CD4-positive, alpha-beta T cell (primary cell): Measurements from ENCODE around the gene GCN1. TPM values are rescaled to one million over a fixed set of nuclear protein-coding genes. Genes with fewer than 3 reads are reported as not detected.

Experiments used
- ATAC-seq: fragments of 200-7000 bp; cut with Tn5 transposase; one replicate; pipeline ENCODE4 v1.10.0; 2022; ENCODE audit warnings: mild to moderate bottlenecking; ENCODE audit not compliant: poor library complexity
- CTCF ChIA-PET: fragments of 350-600 bp; sonication (Branson Sonifier 250); formaldehyde crosslinking; loops from one replicate; lab custom pipeline; 2021; ENCODE audit warnings: antibody characterized with exemption, inconsistent platforms; lab: Charles Lee
- POLR2A ChIA-PET: fragments of 350-600 bp; sonication (Branson Sonifier 250); formaldehyde crosslinking; loops from one replicate; lab custom pipeline; 2021; ENCODE audit warnings: antibody characterized with exemption, inconsistent platforms; lab: Charles Lee
- DNase-seq, 14 experiments: peaks; one replicate each; pipeline ENCODE4 v3.0.0-alpha.2; 2013 to 2020; ENCODE audit warnings: mixed read lengths in 2 of 14
- H3K27ac ChIP-seq, 2 donors: one replicate each; pipeline versions ENCODE4 v1.5.1 to v1.7.0; 2013; ENCODE audit warnings: low read length in 2 of 2, low read depth in 1 of 2, mild to moderate bottlenecking in 1 of 2
- H3K27me3 ChIP-seq, 2 experiments: 1 replicate in 1 of 2; 2 replicates in 1 of 2; pipeline versions ENCODE4 v1.6.1 to v1.7.0; 2013; ENCODE audit warnings: low read length in 2 of 2, control low read depth in 1 of 2, mild to moderate bottlenecking in 1 of 2, moderate library complexity in 1 of 2; ENCODE audit not compliant: insufficient read depth in 2 of 2, control insufficient read depth in 1 of 2
- H3K36me3 ChIP-seq: one replicate; pipeline ENCODE4 v1.6.1; 2013; ENCODE audit warnings: low read length, control low read depth; ENCODE audit not compliant: insufficient read depth
- H3K4me1 ChIP-seq: one replicate; pipeline ENCODE4 v1.6.1; 2013; ENCODE audit warnings: low read length, control low read depth; ENCODE audit not compliant: insufficient read depth
- H3K4me3 ChIP-seq: one replicate; pipeline ENCODE4 v1.5.1; 2013; ENCODE audit warnings: mild to moderate bottlenecking, low read length, moderate library complexity
- H3K9me3 ChIP-seq, 2 experiments: 1 replicate in 1 of 2; 2 replicates in 1 of 2; pipeline versions ENCODE4 v1.6.1 to v1.7.0; 2013; ENCODE audit warnings: low read length in 2 of 2, mild to moderate bottlenecking in 2 of 2, control low read depth in 1 of 2, moderate library complexity in 1 of 2; ENCODE audit not compliant: control insufficient read depth in 1 of 2, insufficient read depth in 1 of 2
- H3K27ac Mint-ChIP-seq: one replicate; pipeline ENCODE4 v1.8.0; 2020; ENCODE audit warnings: mixed read lengths
- H3K27me3 Mint-ChIP-seq: one replicate; pipeline ENCODE4 v1.8.0; 2021; ENCODE audit warnings: mixed read lengths
- H3K36me3 Mint-ChIP-seq: one replicate; pipeline ENCODE4 v1.8.0; 2021; ENCODE audit warnings: low read depth, mixed read lengths
- H3K4me1 Mint-ChIP-seq: one replicate; pipeline ENCODE4 v1.8.0; 2021; ENCODE audit warnings: low read depth, mixed read lengths
- H3K4me3 Mint-ChIP-seq: one replicate; pipeline ENCODE4 v1.8.0; 2020; ENCODE audit warnings: mild to moderate bottlenecking, mixed read lengths
- H3K9me3 Mint-ChIP-seq: one replicate; pipeline ENCODE4 v1.8.0; 2020; ENCODE audit warnings: mixed read lengths
- CTCF ChIP-seq: fragments of 200-600 bp; IDR thresholded peaks from one replicate; pipeline ENCODE4 v1.8.0; 2022; ENCODE audit warnings: antibody characterized with exemption, mild to moderate bottlenecking
- intact Hi-C, 2 experiments: fragments of 100-400 bp; cut with DNase I in 1 of 2; cut with micrococcal nuclease in 1 of 2; formaldehyde crosslinking; loops; one replicate each; pipeline versions ENCODE4 v1.15.1 to v1.9.0; 2023 to 2025; cut with DNase I, micrococcal nuclease
- total RNA-seq, 174 experiments: library from RNA in 2 of 174; stranded (reverse) in 2 of 174; gene quantifications; one replicate each; pipeline ENCODE4 v1.2.3 and lab custom pipeline; 2021 to 2026

The GCN1 gene
- total RNA-seq, 2 experiments from 2014 or later: 121 to 128 TPM

- H3K27ac Mint-ChIP-seq: peak within 1 kb of the TSS; percentile 84
- ChIA-PET CTCF (interaction anchor here (1.0 to 2.4 kb wide), 5 partner anchors 22 to 185 kb away, joined by 3 to 11 read pairs (median 4); partner anchors contain the start of gene BICDL1), POLR2A (interaction anchor here (0.8 to 4.9 kb wide), 14 partner anchors 8 to 176 kb away, joined by 3 to 51 read pairs (median 4); partner anchors contain the start of genes BICDL1, RNU4-1, RNU4-2 and RPLP0)
- peak within 1 kb of the TSS; percentile 99 for H3K4me3 Mint-ChIP-seq
- intact Hi-C loops: loop anchor here (1.0 to 10.0 kb wide), 7 partner anchors 29 to 331 kb away; partner anchors contain the start of genes GATC (in 1 of the 2), GCN1 (in 1 of the 2), PXN (in 1 of the 2) and RPLP0 (in 1 of the 2)
- H3K27me3 ChIP-seq: no peaks in the 10 kb centered on the region
- H3K27me3 Mint-ChIP-seq: no peaks in the 10 kb centered on the region
- peaks cover 61% of the 10 kb centered on the region for H3K4me1 ChIP-seq
- no peaks in the 10 kb centered on the region for H3K9me3 ChIP-seq
- no peak for ATAC-seq
- H3K4me1 Mint-ChIP-seq: peaks cover 75% of the 10 kb centered on the region
- H3K36me3 Mint-ChIP-seq: peaks cover 37% of the 10 kb centered on the region
- no peak for TF ChIP-seq CTCF
- peak within 1 kb of the TSS; percentile 86 for H3K4me3 ChIP-seq
- H3K9me3 Mint-ChIP-seq: no peaks in the 10 kb centered on the region
- no peak for DNase-seq
- peak within 1 kb of the TSS; percentile 94 to 95 for H3K27ac ChIP-seq
- peaks cover 6% of the 10 kb centered on the region for H3K36me3 ChIP-seq
These were observed 78.1 kb downstream of the GCN1 start, which contains the start of gene RAB35 for GRCh38 chr12:120116441-120116791. TSS of gene RAB35 (minus strand) at chr12:120116753. CDS start at chr12:120116650, 103 bp downstream.

- no peaks in the 10 kb centered on the region for H3K9me3 Mint-ChIP-seq
- CTCF ChIA-PET: interaction anchor here (1.0 to 1.7 kb wide), 4 partner anchors 23 to 186 kb away, joined by 3 to 8 read pairs (median 4); partner anchors contain the start of gene BICDL1
- Histone ChIP-seq H3K27ac (peak overlapping the region in 1 of 2 donors; percentile 56), H3K4me3 (peak overlapping the region; percentile 86), H3K4me1 (peaks cover 61% of the 10 kb centered on the region), H3K36me3 (peaks cover 6% of the 10 kb centered on the region), H3K27me3 (no peaks in the 10 kb centered on the region), H3K9me3 (no peaks in the 10 kb centered on the region)
- H3K4me3 Mint-ChIP-seq: peak overlapping the region; percentile 99
- POLR2A ChIA-PET: interaction anchor here (0.8 to 4.9 kb wide), 6 partner anchors 13 to 176 kb away, joined by 4 to 51 read pairs (median 28); partner anchors contain the start of genes BICDL1, RNU4-1, RNU4-2 and RPLP0
- no peak for ATAC-seq
- peaks cover 37% of the 10 kb centered on the region for H3K36me3 Mint-ChIP-seq
- DNase-seq: peak in 2 of 14 experiments; percentile 41 to 57
- peaks cover 75% of the 10 kb centered on the region for H3K4me1 Mint-ChIP-seq
- intact Hi-C loops: loop anchor here (1.0 to 10.0 kb wide), 7 partner anchors 29 to 331 kb away; partner anchors contain the start of genes GATC (in 1 of the 2), GCN1 (in 1 of the 2), PXN (in 1 of the 2) and RPLP0 (in 1 of the 2)
- no peak for TF ChIP-seq CTCF
- H3K27me3 Mint-ChIP-seq: no peaks in the 10 kb centered on the region
- H3K27ac Mint-ChIP-seq: peak overlapping the region; percentile 84
These were observed 78.6 kb downstream of the GCN1 start for GRCh38 chr12:120115692-120116440.

- CTCF ChIA-PET: interaction anchor here (1.7 kb wide), 1 partner anchor 28 kb away, joined by 6 read pairs; no protein-coding TSS in a partner anchor
- Histone ChIP-seq H3K4me1 (peaks cover 66% of the 10 kb centered on the region), H3K36me3 (peaks cover 6% of the 10 kb centered on the region), H3K9me3 (no peaks in the 10 kb centered on the region), H3K27me3 (no peaks in the 10 kb centered on the region), H3K27ac (no peak overlapping the region), H3K4me3 (peak overlapping the region; percentile 86)
- POLR2A ChIA-PET: interaction anchor here (3.0 to 4.9 kb wide), 4 partner anchors 28 to 177 kb away, joined by 25 to 51 read pairs (median 35); partner anchors contain the start of genes BICDL1, RNU4-1, RNU4-2 and RPLP0
- Mint-ChIP-seq H3K36me3 (peaks cover 43% of the 10 kb centered on the region), H3K9me3 (no peaks in the 10 kb centered on the region), H3K27ac (peak overlapping the region; percentile 84), H3K4me3 (peak overlapping the region; percentile 99), H3K4me1 (peaks cover 78% of the 10 kb centered on the region), H3K27me3 (no peaks in the 10 kb centered on the region)
- intact Hi-C loops: loop anchor here (5.0 to 10.0 kb wide), 4 partner anchors 77 to 332 kb away; partner anchors contain the start of genes GATC (in 1 of the 2), GCN1 (in 1 of the 2), PXN (in 1 of the 2) and RPLP0 (in 1 of the 2)
- no peak for TF ChIP-seq CTCF
- ATAC-seq (no peak), DNase-seq (no peak)
These were observed 79.4 kb downstream of the GCN1 start for GRCh38 chr12:120115066-120115465.
